Glutamatergic neuron (in vitro differentiated cells): ENCODE data around the gene SRRM4. TPM values are rescaled to one million over a fixed set of nuclear protein-coding genes. Genes with fewer than 3 reads are reported as not detected.
A peak's percentile ranks its signal among the peaks of the same experiment; 100 is the strongest.

Source experiments
- DNase-seq: peaks from one replicate; pipeline ENCODE4 v3.0.0; 2022
- H3K27ac Mint-ChIP-seq: one replicate; pipeline ENCODE4 v1.8.0; 2020; ENCODE audit warnings: mild to moderate bottlenecking, mixed read lengths, inconsistent platforms; ENCODE audit not compliant: unreplicated experiment
- H3K27me3 Mint-ChIP-seq: one replicate; pipeline ENCODE4 v1.8.0; 2020; ENCODE audit warnings: mild to moderate bottlenecking, moderate library complexity, mixed read lengths, inconsistent platforms; ENCODE audit not compliant: unreplicated experiment
- H3K36me3 Mint-ChIP-seq: one replicate; pipeline ENCODE4 v1.8.0; 2020; ENCODE audit warnings: mild to moderate bottlenecking, mixed read lengths, inconsistent platforms; ENCODE audit not compliant: unreplicated experiment
- H3K4me1 Mint-ChIP-seq: one replicate; pipeline ENCODE4 v1.8.0; 2020; ENCODE audit warnings: mild to moderate bottlenecking, low read depth, mixed read lengths, inconsistent platforms; ENCODE audit not compliant: unreplicated experiment
- H3K4me3 Mint-ChIP-seq: one replicate; pipeline ENCODE4 v1.8.0; 2020; ENCODE audit warnings: mild to moderate bottlenecking, mixed read lengths, inconsistent platforms; ENCODE audit not compliant: unreplicated experiment
- H3K9me3 Mint-ChIP-seq: one replicate; pipeline ENCODE4 v1.8.0; 2020; ENCODE audit warnings: mild to moderate bottlenecking, moderate library complexity, mixed read lengths, inconsistent platforms; ENCODE audit not compliant: unreplicated experiment
- CTCF ChIP-seq: fragments of 200-600 bp; sonication (generic); IDR thresholded peaks from one replicate; pipeline ENCODE4 v1.5.0; 2021; ENCODE audit not compliant: partially characterized antibody, unreplicated experiment
- total RNA-seq: library from RNA; stranded (reverse); fragmentation: NEBNext Ultra II Directional; extraction: Animal tissue kit (Norgen Biotek cat#: 25700); gene quantifications from one replicate; pipeline ENCODE4 v1.2.1, GENCODE V29; 2021; ENCODE audit not compliant: unreplicated experiment

The SRRM4 gene
- total RNA-seq, 1 donor from 2014 or later, result 183 TPM

GRCh38 chr12:119134284-119135072, 153.1 kb downstream of the SRRM4 start:
- no peak for DNase-seq
- peaks cover 16% of the 10 kb centered on the region for H3K9me3 Mint-ChIP-seq
- H3K27ac Mint-ChIP-seq, result no peak overlapping the region
- H3K4me1 Mint-ChIP-seq, result peaks cover 7% of the 10 kb centered on the region
- TF ChIP-seq CTCF, result no peak
- H3K4me3 Mint-ChIP-seq, result no peak overlapping the region
- peaks cover 12% of the 10 kb centered on the region for H3K27me3 Mint-ChIP-seq
- H3K36me3 Mint-ChIP-seq, result peaks cover 69% of the 10 kb centered on the region

GRCh38 chr12:119136811-119137410, 155.6 kb downstream of the SRRM4 start:
- H3K36me3 Mint-ChIP-seq, result peaks cover 51% of the 10 kb centered on the region
- no peak for DNase-seq
- no peak overlapping the region for H3K4me3 Mint-ChIP-seq
- no peak for TF ChIP-seq CTCF
- no peak overlapping the region for H3K27ac Mint-ChIP-seq
- H3K4me1 Mint-ChIP-seq, result peaks cover 7% of the 10 kb centered on the region
- H3K27me3 Mint-ChIP-seq, result peaks cover 11% of the 10 kb centered on the region
- peaks cover 5% of the 10 kb centered on the region for H3K9me3 Mint-ChIP-seq

GRCh38 chr12:119139448-119139847, 158.1 kb downstream of the SRRM4 start:
- Mint-ChIP-seq H3K4me1 (peaks cover 7% of the 10 kb centered on the region), H3K4me3 (no peak overlapping the region), H3K9me3 (peaks cover 8% of the 10 kb centered on the region), H3K27me3 (peaks cover 9% of the 10 kb centered on the region), H3K36me3 (peaks cover 29% of the 10 kb centered on the region), H3K27ac (peak overlapping the region; percentile 36)
- no peak for TF ChIP-seq CTCF
- no peak for DNase-seq

GRCh38 chr12:119145367-119145766, 164.0 kb downstream of the SRRM4 start:
- Mint-ChIP-seq H3K36me3 (peaks cover 20% of the 10 kb centered on the region), H3K9me3 (peaks cover 8% of the 10 kb centered on the region), H3K4me1 (no peaks in the 10 kb centered on the region), H3K4me3 (no peak overlapping the region), H3K27ac (peak overlapping the region; percentile 57), H3K27me3 (peaks cover 12% of the 10 kb centered on the region)
- TF ChIP-seq CTCF, result no peak
- DNase-seq, result no peak

- H3K27me3 Mint-ChIP-seq, result peaks cover 6% of the 10 kb centered on the region
- no peak overlapping the region for H3K27ac Mint-ChIP-seq
- no peak overlapping the region for H3K4me3 Mint-ChIP-seq
- H3K9me3 Mint-ChIP-seq, result peaks cover 8% of the 10 kb centered on the region
- peaks cover 26% of the 10 kb centered on the region for H3K36me3 Mint-ChIP-seq
- TF ChIP-seq CTCF, result no peak
- no peaks in the 10 kb centered on the region for H3K4me1 Mint-ChIP-seq
- DNase-seq, result no peak
Observed at GRCh38 chr12:119147847-119148448, 166.6 kb downstream of the SRRM4 start.
